ENCODE results near the gene GALNT12. TPM values are rescaled to one million over a fixed set of nuclear protein-coding genes. Genes with fewer than 3 reads are reported as not detected.

Gene GALNT12
- total RNA-seq, 4 donors from 2014 or later, result 0.55 to 1.6 (median 1.1) TPM

GRCh38 chr9:98784831-98785806 is 22.4 kb upstream of the GALNT12 start:
- Histone ChIP-seq H3K9me3 (no peaks in the 10 kb centered on the region), H3K27ac (peak overlapping the region in 1 of 4 donors; percentile 13), H3K4me1 (no peaks in the 10 kb centered on the region), H3K36me3 (peaks cover 0 to 24% of the 10 kb centered on the region in 2 donors), H3K27me3 (no peaks in the 10 kb centered on the region), H3K4me3 (no peak overlapping the region)
- DNase-seq (no peak), ATAC-seq (peak in 1 of 2 donors; percentile 41)
- no peak for TF ChIP-seq CTCF (IDR thresholded peaks at IDR 0.05 in 4 of 5, conservative IDR thresholded peaks at IDR 0.05 in 1 of 5)
- no peak for TF ChIP-seq POLR2A (IDR thresholded peaks at IDR 0.05)
- in situ Hi-C loops (cut with MboI; ENCODE audit: low sequenced_read_pairs in 4 of 4), result loop anchor here in 1 of 4 donors (25.0 kb wide), 2 partner anchors 723 to 873 kb away; partner anchors contain the start of genes NANS and TRMO
- intact Hi-C loops (cut with DNase I; ENCODE audit: low total_unique reads), result no loop called here

- intact Hi-C loops (cut with DNase I; ENCODE audit: low total_unique reads) (no loop called here), in situ Hi-C loops (cut with MboI; ENCODE audit: low sequenced_read_pairs in 4 of 4) (loop anchor here in 1 of 4 donors (25.0 kb wide), 2 partner anchors 725 to 875 kb away; partner anchors contain the start of genes NANS and TRMO)
- no peak for DNase-seq
- Histone ChIP-seq H3K4me1 (peaks cover 0 to 6% of the 10 kb centered on the region in 2 donors), H3K9me3 (no peaks in the 10 kb centered on the region), H3K27me3 (no peaks in the 10 kb centered on the region), H3K27ac (no peak overlapping the region), H3K4me3 (no peak overlapping the region), H3K36me3 (peaks cover 0 to 21% of the 10 kb centered on the region in 2 donors)
- ATAC-seq, result no peak
- TF ChIP-seq CTCF (IDR thresholded peaks at IDR 0.05 in 4 of 5, conservative IDR thresholded peaks at IDR 0.05 in 1 of 5), result no peak
- TF ChIP-seq POLR2A (IDR thresholded peaks at IDR 0.05), result no peak
Observed at GRCh38 chr9:98786750-98787510, 20.5 kb upstream of the GALNT12 start.

GRCh38 chr9:98787766-98788335 is 19.6 kb upstream of the GALNT12 start:
- DNase-seq (no peak), ATAC-seq (no peak)
- Histone ChIP-seq H3K4me1 (peaks cover 0 to 6% of the 10 kb centered on the region in 2 donors), H3K4me3 (no peak overlapping the region), H3K9me3 (no peaks in the 10 kb centered on the region), H3K27me3 (no peaks in the 10 kb centered on the region), H3K27ac (no peak overlapping the region), H3K36me3 (peaks cover 0 to 12% of the 10 kb centered on the region in 2 donors)
- in situ Hi-C loops (cut with MboI; ENCODE audit: low sequenced_read_pairs in 4 of 4), result loop anchor here in 1 of 4 donors (25.0 kb wide), 2 partner anchors 726 to 876 kb away; partner anchors contain the start of genes NANS and TRMO
- TF ChIP-seq POLR2A (IDR thresholded peaks at IDR 0.05), result no peak
- TF ChIP-seq CTCF (IDR thresholded peaks at IDR 0.05 in 4 of 5, conservative IDR thresholded peaks at IDR 0.05 in 1 of 5), result no peak
- intact Hi-C loops (cut with DNase I; ENCODE audit: low total_unique reads), result no loop called here

GRCh38 chr9:98789483-98790133 is 17.9 kb upstream of the GALNT12 start:
- H3K4me3 ChIP-seq, result no peak overlapping the region
- ATAC-seq (no peak), DNase-seq (no peak)
- no peaks in the 10 kb centered on the region for H3K9me3 ChIP-seq
- no peak overlapping the region for H3K27ac ChIP-seq
- TF ChIP-seq POLR2A (IDR thresholded peaks at IDR 0.05), result no peak
- no peak for TF ChIP-seq CTCF (IDR thresholded peaks at IDR 0.05 in 4 of 5, conservative IDR thresholded peaks at IDR 0.05 in 1 of 5)
- intact Hi-C loops (cut with DNase I; ENCODE audit: low total_unique reads) (loop anchor here (10.0 kb wide), 3 partner anchors 315 to 1155 kb away; partner anchors contain the start of genes ANP32B, NCBP1, TGFBR1 and TSTD2), in situ Hi-C loops (cut with MboI; ENCODE audit: low sequenced_read_pairs in 4 of 4) (loop anchor here in 1 of 4 donors (25.0 kb wide), 2 partner anchors 727 to 877 kb away; partner anchors contain the start of genes NANS and TRMO)
- no peaks in the 10 kb centered on the region for H3K27me3 ChIP-seq
- peaks cover 0 to 10% of the 10 kb centered on the region in 2 donors for H3K4me1 ChIP-seq
- H3K36me3 ChIP-seq, result no peaks in the 10 kb centered on the region

Data from gastrocnemius medialis (tissue), 4 donors.